GM10248 (cell line): Measurements from ENCODE around the gene CCDC85A.

Experiments used
- CTCF ChIA-PET: fragments of 300-600 bp; sonication (Branson Sonifier 250); formaldehyde crosslinking; extraction: SDS; loops from one replicate; lab custom pipeline; 2021; ENCODE audit warnings: antibody characterized with exemption; lab: Yijun Ruan, JAX
- POLR2A ChIA-PET: fragments of 350-650 bp; sonication (Branson Sonifier 250); formaldehyde crosslinking; extraction: SDS; loops from one replicate; lab custom pipeline; 2020; ENCODE audit warnings: antibody characterized with exemption; lab: Yijun Ruan, JAX
- DNase-seq: peaks from one replicate; pipeline ENCODE4 v3.0.0; 2012; ENCODE audit errors: extremely low spot score
- TF ChIP-seq, protein P1 (sequence below): IDR thresholded peaks from 2 replicates; pipeline ENCODE4 v1.5.1; 2012; ENCODE audit warnings: mild to moderate bottlenecking, low read depth; ENCODE audit errors: extremely low read depth, missing control alignments, control extremely low read depth

CCDC85A gene

GRCh38 chr2:56192664-56193305 lies 9.0 kb downstream of the CCDC85A start:
- ChIA-PET CTCF (interaction anchor here (2.7 kb wide), 1 partner anchor 9 kb away, joined by 10 read pairs; the partner anchor contains the start of gene CCDC85A), POLR2A (no interaction called here)
- TF ChIP-seq, protein P1, sequence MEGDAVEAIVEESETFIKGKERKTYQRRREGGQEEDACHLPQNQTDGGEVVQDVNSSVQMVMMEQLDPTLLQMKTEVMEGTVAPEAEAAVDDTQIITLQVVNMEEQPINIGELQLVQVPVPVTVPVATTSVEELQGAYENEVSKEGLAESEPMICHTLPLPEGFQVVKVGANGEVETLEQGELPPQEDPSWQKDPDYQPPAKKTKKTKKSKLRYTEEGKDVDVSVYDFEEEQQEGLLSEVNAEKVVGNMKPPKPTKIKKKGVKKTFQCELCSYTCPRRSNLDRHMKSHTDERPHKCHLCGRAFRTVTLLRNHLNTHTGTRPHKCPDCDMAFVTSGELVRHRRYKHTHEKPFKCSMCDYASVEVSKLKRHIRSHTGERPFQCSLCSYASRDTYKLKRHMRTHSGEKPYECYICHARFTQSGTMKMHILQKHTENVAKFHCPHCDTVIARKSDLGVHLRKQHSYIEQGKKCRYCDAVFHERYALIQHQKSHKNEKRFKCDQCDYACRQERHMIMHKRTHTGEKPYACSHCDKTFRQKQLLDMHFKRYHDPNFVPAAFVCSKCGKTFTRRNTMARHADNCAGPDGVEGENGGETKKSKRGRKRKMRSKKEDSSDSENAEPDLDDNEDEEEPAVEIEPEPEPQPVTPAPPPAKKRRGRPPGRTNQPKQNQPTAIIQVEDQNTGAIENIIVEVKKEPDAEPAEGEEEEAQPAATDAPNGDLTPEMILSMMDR: no peak
- no peak for DNase-seq

GRCh38 chr2:56195563-56195962 lies 11.8 kb downstream of the CCDC85A start:
- TF ChIP-seq, protein P1: no peak
- no peak for DNase-seq
- POLR2A ChIA-PET: no interaction called here
- CTCF ChIA-PET: interaction anchor here (4.5 kb wide), 1 partner anchor 12 kb away, joined by 20 read pairs; the partner anchor contains the start of gene CCDC85A

DNA sequence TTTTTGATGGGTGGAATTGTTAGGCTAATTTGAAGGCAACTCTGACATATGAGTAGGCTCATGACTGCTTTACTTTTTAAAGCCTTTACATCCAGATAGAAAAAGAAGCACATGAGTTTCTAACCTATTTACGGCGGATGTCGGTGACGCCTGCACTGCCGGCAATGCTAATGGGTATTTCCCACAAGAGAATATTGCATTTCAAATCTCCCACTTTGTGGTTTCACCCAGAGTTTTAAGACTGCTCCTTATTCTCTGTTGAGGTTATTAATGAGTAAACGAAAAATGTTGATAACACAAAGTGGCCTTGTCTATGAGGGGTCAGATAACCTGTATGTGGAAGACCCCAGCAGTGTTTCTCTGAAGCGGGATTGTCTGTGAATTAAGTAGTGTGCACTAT lies 14.0 kb downstream of the CCDC85A start:
- POLR2A ChIA-PET: no interaction called here
- TF ChIP-seq, protein P1: no peak
- CTCF ChIA-PET: interaction anchor here (1.3 to 4.5 kb wide), 4 partner anchors 10 to 100 kb away, joined by 3 to 20 read pairs (median 4); partner anchors contain the start of gene CCDC85A
- no peak for DNase-seq

GRCh38 chr2:56198936-56199335 lies 15.1 kb downstream of the CCDC85A start:
- TF ChIP-seq, protein P1: no peak
- ChIA-PET CTCF (interaction anchor here (1.0 to 4.5 kb wide), 3 partner anchors 13 to 21 kb away, joined by 4 to 20 read pairs (median 4); partner anchors contain the start of gene CCDC85A), POLR2A (no interaction called here)
- no peak for DNase-seq

DNA sequence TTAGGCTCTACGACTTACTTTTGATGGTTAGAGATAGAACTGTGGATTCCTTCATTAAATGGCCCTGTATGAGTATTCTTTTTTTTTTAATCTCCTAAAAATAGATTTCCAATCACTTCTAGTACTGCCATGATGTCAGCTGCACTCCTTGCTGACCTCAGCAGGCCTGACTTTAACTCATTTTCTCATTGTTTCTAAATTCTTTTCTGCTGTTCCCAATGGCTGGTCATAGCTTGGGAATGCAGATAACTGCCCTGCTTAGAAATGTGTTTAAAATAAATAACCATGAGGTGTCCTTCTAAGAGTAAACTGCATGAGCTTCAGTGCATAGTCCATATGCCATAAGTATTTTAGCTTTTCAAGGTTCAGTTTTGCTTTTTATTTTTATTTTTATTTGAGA lies 15.7 kb downstream of the CCDC85A start:
- POLR2A ChIA-PET: no interaction called here
- CTCF ChIA-PET: interaction anchor here (1.0 to 4.5 kb wide), 3 partner anchors 13 to 22 kb away, joined by 4 to 20 read pairs (median 4); partner anchors contain the start of gene CCDC85A
- TF ChIP-seq, protein P1: no peak
- DNase-seq: no peak

- TF ChIP-seq, protein P1: no peak
- DNase-seq: no peak
- ChIA-PET CTCF (interaction anchor here (1.0 to 3.2 kb wide), 5 partner anchors 14 to 35 kb away, joined by 3 to 18 read pairs (median 4); partner anchors contain the start of gene CCDC85A), POLR2A (no interaction called here)
These were observed 18.8 kb downstream of the CCDC85A start for GRCh38 chr2:56202381-56203121.
